HepG2 (cell line): ENCODE measurements around the gene CEP57L1. TPM values are rescaled to one million over a fixed set of nuclear protein-coding genes. Genes with fewer than 3 reads are reported as not detected.

ENCODE experiments used
- CREB1 ChIP-seq, 2 experiments: fragments of 450-650 bp in 1 of 2; IDR thresholded peaks; 2 replicates each; pipeline ENCODE4 v1.6.1; 2016 to 2017; ENCODE audit warnings: control low read depth in 1 of 2, mild to moderate bottlenecking in 1 of 2, missing compliant biosample characterization in 1 of 2, missing genetic modification characterization in 1 of 2
- EED ChIP-seq: sonication (generic); formaldehyde crosslinking; IDR thresholded peaks from 2 replicates; pipeline ENCODE4 v1.5.0; 2020; ENCODE audit warnings: mild to moderate bottlenecking, missing genetic modification reagents
- HNF4G ChIP-seq, 2 experiments: sonication (generic) in 1 of 2; formaldehyde crosslinking in 1 of 2; IDR thresholded peaks; 2 replicates each; pipeline versions ENCODE4 v1.4.0 to v1.6.1; 2011 to 2020; ENCODE audit warnings: borderline replicate concordance in 2 of 2, low read depth in 2 of 2, mild to moderate bottlenecking in 2 of 2, low read length in 1 of 2, missing genetic modification reagents in 1 of 2, moderate library complexity in 1 of 2
- HNRNPL ChIP-seq: fragments of 200-400 bp; formaldehyde crosslinking; IDR thresholded peaks from 2 replicates; pipeline ENCODE4 v1.6.1; 2017; ENCODE audit warnings: mild to moderate bottlenecking, low read depth, low read length
- IRF2 ChIP-seq: IDR thresholded peaks from 2 replicates; pipeline ENCODE4 v1.6.1; 2018; ENCODE audit warnings: missing genetic modification reagents, missing compliant biosample characterization
- NFIC ChIP-seq: IDR thresholded peaks from 2 replicates; pipeline ENCODE4 v1.6.1; 2012; ENCODE audit warnings: mild to moderate bottlenecking, low read length, inconsistent platforms
- RAD51 ChIP-seq: fragments of 450-650 bp; IDR thresholded peaks from 2 replicates; pipeline ENCODE4 v1.6.1; 2016; ENCODE audit warnings: borderline replicate concordance
- RBM39 ChIP-seq: fragments of 200-400 bp; formaldehyde crosslinking; IDR thresholded peaks from one replicate; pipeline ENCODE4 v1.6.1; 2018; ENCODE audit warnings: antibody characterized with exemption, mild to moderate bottlenecking, low read depth, low read length; ENCODE audit not compliant: poor library complexity, severe bottlenecking
- REPIN1 ChIP-seq: sonication (generic); formaldehyde crosslinking; IDR thresholded peaks from 2 replicates; pipeline ENCODE4 v1.8.0; 2022; ENCODE audit warnings: missing genetic modification reagents, low read depth, mild to moderate bottlenecking, borderline replicate concordance
- RFX5 ChIP-seq: IDR thresholded peaks from 2 replicates; pipeline ENCODE4 v1.6.1; 2011; ENCODE audit warnings: low read depth, low read length, improper control_type of control experiment
- SP4 ChIP-seq: sonication (generic); formaldehyde crosslinking; IDR thresholded peaks from 2 replicates; pipeline ENCODE4 v1.8.1; 2023; ENCODE audit warnings: mild to moderate bottlenecking, missing genetic modification reagents
- ZFY ChIP-seq: sonication (generic); formaldehyde crosslinking; IDR thresholded peaks from 2 replicates; pipeline ENCODE4 v1.4.0; 2020; ENCODE audit warnings: missing genetic modification reagents
- ZKSCAN5 ChIP-seq: sonication (generic); formaldehyde crosslinking; IDR thresholded peaks from 2 replicates; pipeline ENCODE4 v1.5.1; 2020; ENCODE audit warnings: mild to moderate bottlenecking, missing genetic modification reagents
- ZNF225 ChIP-seq: sonication (generic); formaldehyde crosslinking; IDR thresholded peaks from 2 replicates; pipeline ENCODE4 v1.4.0; 2020; ENCODE audit warnings: mild to moderate bottlenecking, missing genetic modification reagents
- ZNF569 ChIP-seq: sonication (generic); formaldehyde crosslinking; IDR thresholded peaks from 2 replicates; pipeline ENCODE4 v1.5.0; 2020; ENCODE audit warnings: mild to moderate bottlenecking, missing genetic modification reagents, moderate library complexity, borderline replicate concordance
- ZNF615 ChIP-seq: sonication (generic); formaldehyde crosslinking; IDR thresholded peaks from 2 replicates; pipeline ENCODE4 v1.5.0; 2020; ENCODE audit warnings: mild to moderate bottlenecking, missing genetic modification reagents, borderline replicate concordance
- ZNF713 ChIP-seq: sonication (generic); formaldehyde crosslinking; IDR thresholded peaks from 2 replicates; pipeline ENCODE4 v1.4.0; 2020; ENCODE audit warnings: mild to moderate bottlenecking, missing genetic modification reagents
- ZNF841 ChIP-seq: sonication (generic); formaldehyde crosslinking; IDR thresholded peaks from 2 replicates; pipeline ENCODE4 v1.8.1; 2023; ENCODE audit warnings: missing genetic modification reagents, borderline replicate concordance
- polyA plus RNA-seq, 8 experiments: library from polyadenylated mRNA; depleted of rRNA in 3 of 8; stranded (reverse) in 7 of 8; unstranded in 1 of 8; fragments of >200 nt; fragmentation: Illumina TruSeq in 4 of 8; extraction: Trizol in 4 of 8; gene quantifications; 2 replicates each; pipeline versions ENCODE4 v1.2.1 to v1.2.3, GENCODE V29; 2011 to 2016; ENCODE audit warnings: low read depth in 4 of 8, missing spikeins in 1 of 8, mixed read lengths in 1 of 8; ENCODE audit not compliant: insufficient read depth in 1 of 8
- total RNA-seq, 5 experiments: library from RNA; depleted of rRNA; stranded (reverse); fragments of >200 nt; fragmentation: Illumina TruSeq; extraction: Trizol; gene quantifications; 2 replicates each; pipeline ENCODE4 v1.2.3, GENCODE V29; 2016; ENCODE audit warnings: low read depth in 1 of 5
- TF ChIP-seq, protein P1 (sequence below): sonication (generic); formaldehyde crosslinking; IDR thresholded peaks from 2 replicates; pipeline ENCODE4 v1.4.0; 2020; ENCODE audit warnings: missing genetic modification reagents
- TF ChIP-seq, protein P2 (sequence below): sonication (generic); formaldehyde crosslinking; IDR thresholded peaks from 2 replicates; pipeline ENCODE4 v1.4.0; 2020; ENCODE audit warnings: missing genetic modification reagents, mild to moderate bottlenecking, borderline replicate concordance
- TF ChIP-seq, protein P3 (sequence below): sonication (generic); formaldehyde crosslinking; IDR thresholded peaks from 2 replicates; pipeline ENCODE4 v1.8.0; 2022; ENCODE audit warnings: mild to moderate bottlenecking, missing genetic modification reagents

The CEP57L1 gene
- total and polyA plus RNA-seq, 2 of the 13 experiments (the other 11 are each of a cell fraction or from before 2014, with no cell fraction given), result 7.7 to 15.5 TPM

GRCh38 chr6:109094416-109095035, 781 bp upstream of the CEP57L1 start, which contains the start of gene SESN1 (continued):
- TF ChIP-seq REPIN1 (CRISPR knock-in tag), result peak; percentile 85
- TF ChIP-seq HNRNPL, result peak; percentile 72; the same call in 1 of the 2 replicates
- 0 out of 2 replicates have a peak, but pooled peaks have one; percentile 72 for TF ChIP-seq ZNF713 (CRISPR knock-in tag)
- TF ChIP-seq RAD51, result no peak
- TF ChIP-seq ZNF615, result peak; percentile 73; the same call in 1 of the 2 replicates
- peak; percentile 91 for TF ChIP-seq ZFY
- TF ChIP-seq RBM39, result no peak
- TF ChIP-seq, protein P1, sequence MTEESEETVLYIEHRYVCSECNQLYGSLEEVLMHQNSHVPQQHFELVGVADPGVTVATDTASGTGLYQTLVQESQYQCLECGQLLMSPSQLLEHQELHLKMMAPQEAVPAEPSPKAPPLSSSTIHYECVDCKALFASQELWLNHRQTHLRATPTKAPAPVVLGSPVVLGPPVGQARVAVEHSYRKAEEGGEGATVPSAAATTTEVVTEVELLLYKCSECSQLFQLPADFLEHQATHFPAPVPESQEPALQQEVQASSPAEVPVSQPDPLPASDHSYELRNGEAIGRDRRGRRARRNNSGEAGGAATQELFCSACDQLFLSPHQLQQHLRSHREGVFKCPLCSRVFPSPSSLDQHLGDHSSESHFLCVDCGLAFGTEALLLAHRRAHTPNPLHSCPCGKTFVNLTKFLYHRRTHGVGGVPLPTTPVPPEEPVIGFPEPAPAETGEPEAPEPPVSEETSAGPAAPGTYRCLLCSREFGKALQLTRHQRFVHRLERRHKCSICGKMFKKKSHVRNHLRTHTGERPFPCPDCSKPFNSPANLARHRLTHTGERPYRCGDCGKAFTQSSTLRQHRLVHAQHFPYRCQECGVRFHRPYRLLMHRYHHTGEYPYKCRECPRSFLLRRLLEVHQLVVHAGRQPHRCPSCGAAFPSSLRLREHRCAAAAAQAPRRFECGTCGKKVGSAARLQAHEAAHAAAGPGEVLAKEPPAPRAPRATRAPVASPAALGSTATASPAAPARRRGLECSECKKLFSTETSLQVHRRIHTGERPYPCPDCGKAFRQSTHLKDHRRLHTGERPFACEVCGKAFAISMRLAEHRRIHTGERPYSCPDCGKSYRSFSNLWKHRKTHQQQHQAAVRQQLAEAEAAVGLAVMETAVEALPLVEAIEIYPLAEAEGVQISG (CRISPR knock-in tag), result 0 out of 2 replicates have a peak, but pooled peaks have one; percentile 6
- peak; percentile 90 for TF ChIP-seq SP4 (CRISPR knock-in tag)
- no peak for TF ChIP-seq ZKSCAN5
- peak; percentile 72; the same call in 1 of the 2 replicates for TF ChIP-seq ZNF569
- TF ChIP-seq HNF4G (IDR thresholded peaks at IDR 0.05; ENCODE audit: borderline replicate concordance, low read depth, low read length), result no peak
- no peak; the same call in 1 of the 2 replicates for TF ChIP-seq HNF4G (CRISPR knock-in tag; IDR thresholded peaks at IDR 0.05; ENCODE audit: borderline replicate concordance, low read depth)
- TF ChIP-seq NFIC, result no peak
- TF ChIP-seq ZNF841, result no peak
- 0 out of 2 replicates have a peak, but pooled peaks have one; percentile 9 for TF ChIP-seq IRF2 (CRISPR knock-in tag)
- TF ChIP-seq EED (CRISPR knock-in tag), result peak; percentile 82
- no peak for TF ChIP-seq RFX5
- TF ChIP-seq CREB1 (IDR thresholded peaks at IDR 0.05), result no peak
- no peak for TF ChIP-seq CREB1 (CRISPR knock-in tag; IDR thresholded peaks at IDR 0.05)
- peak; percentile 82; the same call in 1 of the 2 replicates for TF ChIP-seq ZNF225
- TF ChIP-seq, protein P2, sequence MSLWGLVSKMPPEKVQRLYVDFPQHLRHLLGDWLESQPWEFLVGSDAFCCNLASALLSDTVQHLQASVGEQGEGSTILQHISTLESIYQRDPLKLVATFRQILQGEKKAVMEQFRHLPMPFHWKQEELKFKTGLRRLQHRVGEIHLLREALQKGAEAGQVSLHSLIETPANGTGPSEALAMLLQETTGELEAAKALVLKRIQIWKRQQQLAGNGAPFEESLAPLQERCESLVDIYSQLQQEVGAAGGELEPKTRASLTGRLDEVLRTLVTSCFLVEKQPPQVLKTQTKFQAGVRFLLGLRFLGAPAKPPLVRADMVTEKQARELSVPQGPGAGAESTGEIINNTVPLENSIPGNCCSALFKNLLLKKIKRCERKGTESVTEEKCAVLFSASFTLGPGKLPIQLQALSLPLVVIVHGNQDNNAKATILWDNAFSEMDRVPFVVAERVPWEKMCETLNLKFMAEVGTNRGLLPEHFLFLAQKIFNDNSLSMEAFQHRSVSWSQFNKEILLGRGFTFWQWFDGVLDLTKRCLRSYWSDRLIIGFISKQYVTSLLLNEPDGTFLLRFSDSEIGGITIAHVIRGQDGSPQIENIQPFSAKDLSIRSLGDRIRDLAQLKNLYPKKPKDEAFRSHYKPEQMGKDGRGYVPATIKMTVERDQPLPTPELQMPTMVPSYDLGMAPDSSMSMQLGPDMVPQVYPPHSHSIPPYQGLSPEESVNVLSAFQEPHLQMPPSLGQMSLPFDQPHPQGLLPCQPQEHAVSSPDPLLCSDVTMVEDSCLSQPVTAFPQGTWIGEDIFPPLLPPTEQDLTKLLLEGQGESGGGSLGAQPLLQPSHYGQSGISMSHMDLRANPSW, result no peak
- TF ChIP-seq, protein P3, sequence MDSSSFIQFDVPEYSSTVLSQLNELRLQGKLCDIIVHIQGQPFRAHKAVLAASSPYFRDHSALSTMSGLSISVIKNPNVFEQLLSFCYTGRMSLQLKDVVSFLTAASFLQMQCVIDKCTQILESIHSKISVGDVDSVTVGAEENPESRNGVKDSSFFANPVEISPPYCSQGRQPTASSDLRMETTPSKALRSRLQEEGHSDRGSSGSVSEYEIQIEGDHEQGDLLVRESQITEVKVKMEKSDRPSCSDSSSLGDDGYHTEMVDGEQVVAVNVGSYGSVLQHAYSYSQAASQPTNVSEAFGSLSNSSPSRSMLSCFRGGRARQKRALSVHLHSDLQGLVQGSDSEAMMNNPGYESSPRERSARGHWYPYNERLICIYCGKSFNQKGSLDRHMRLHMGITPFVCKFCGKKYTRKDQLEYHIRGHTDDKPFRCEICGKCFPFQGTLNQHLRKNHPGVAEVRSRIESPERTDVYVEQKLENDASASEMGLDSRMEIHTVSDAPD (CRISPR knock-in tag), result peak; percentile 94
